ENCODE data around the gene RERE. TPM values are rescaled to one million over a fixed set of nuclear protein-coding genes. Genes with fewer than 3 reads are reported as not detected.
A peak's percentile ranks its signal among the peaks of the same experiment; 100 is the strongest.

The RERE gene
- total RNA-seq, 1 experiment from 2014 or later: 161 TPM

DNA sequence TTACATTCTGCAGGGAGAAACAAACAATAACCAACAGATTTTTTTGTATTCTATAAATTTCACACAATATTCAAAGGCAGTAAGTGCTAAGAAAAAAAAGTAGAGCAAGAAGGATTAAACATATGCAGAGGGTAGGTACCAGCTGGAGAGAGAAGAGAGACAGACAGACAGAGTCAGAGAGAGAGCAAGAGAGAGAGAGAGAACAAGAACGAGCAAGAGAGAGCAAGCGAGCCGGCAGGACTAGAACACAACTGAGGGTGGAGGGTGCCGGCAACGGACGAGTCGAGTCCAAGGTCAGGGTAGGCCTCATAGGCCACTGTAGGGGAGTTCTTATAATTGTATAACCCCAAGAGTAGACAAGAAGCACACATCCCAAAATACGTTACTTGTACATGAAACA, 97.1 kb downstream of the RERE start (continued):
- no peak for TF ChIP-seq AFF4 (CRISPR knock-in tag; IDR thresholded peaks at IDR 0.05; ENCODE audit: borderline replicate concordance)
- no peak for TF ChIP-seq RELA (CRISPR knock-in tag; IDR thresholded peaks at IDR 0.05; ENCODE audit: borderline replicate concordance)
- no peak for TF ChIP-seq ZNF121 (CRISPR knock-in tag; IDR thresholded peaks at IDR 0.05)
- TF ChIP-seq ZNF317 (CRISPR knock-in tag; IDR thresholded peaks at IDR 0.05; ENCODE audit: borderline replicate concordance, low read depth): no peak
- no peak for TF ChIP-seq ELF4 (CRISPR knock-in tag; IDR thresholded peaks at IDR 0.05; ENCODE audit: low read depth)
- TF ChIP-seq NFATC4 (CRISPR knock-in tag; IDR thresholded peaks at IDR 0.05): no peak
- no peak for TF ChIP-seq ATF1 (CRISPR knock-in tag; IDR thresholded peaks at IDR 0.05)
- TF ChIP-seq MYBL2 (CRISPR knock-in tag; IDR thresholded peaks at IDR 0.05): no peak

DNA sequence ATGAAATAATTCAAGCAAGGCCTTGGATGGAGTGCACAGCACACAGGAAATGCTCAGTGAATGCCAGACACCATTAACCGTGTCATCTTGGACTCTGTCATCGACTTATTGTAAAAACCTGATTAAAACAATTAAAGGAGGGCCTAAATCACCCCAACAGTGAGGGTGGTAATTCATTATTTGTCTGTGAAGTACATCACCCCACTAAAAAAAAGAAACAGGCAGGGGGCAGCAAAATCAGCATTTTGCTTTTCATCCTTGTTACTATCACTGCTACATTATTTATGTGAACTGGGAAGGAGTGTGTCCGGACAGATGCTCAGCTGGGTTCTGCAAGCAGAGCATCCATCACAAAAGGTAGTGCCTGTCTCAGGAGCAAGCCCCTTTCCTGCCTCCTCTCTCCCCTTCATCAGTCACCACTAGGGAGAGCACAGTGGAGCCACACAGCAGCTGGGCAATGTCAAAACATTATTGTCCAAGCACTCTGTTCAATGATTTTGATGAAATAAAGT, 98.5 kb downstream of the RERE start:
- ChIA-PET POLR2A (interaction anchor here (0.6 kb wide), 1 partner anchor 141 kb away, joined by 3 read pairs; no protein-coding TSS in a partner anchor), CTCF (interaction anchor here (0.8 to 2.2 kb wide), 9 partner anchors 8 to 158 kb away, joined by 3 to 11 read pairs (median 6); no protein-coding TSS in a partner anchor)
- Mint-ChIP-seq H3K36me3 (no peaks in the 10 kb centered on the region), H3K27me3 (ENCODE audit: low read depth) (no peaks in the 10 kb centered on the region), H3K27ac (peak overlapping the region; percentile 48), H3K4me3 (no peak overlapping the region), H3K4me1 (peaks cover 58% of the 10 kb centered on the region), H3K9me3 (no peaks in the 10 kb centered on the region)
- ATAC-seq: peak; percentile 98
- DNase-seq (ENCODE audit: low spot score): no peak
- TF ChIP-seq ZNF671 (CRISPR knock-in tag; IDR thresholded peaks at IDR 0.05) (no peak), EMX1 (CRISPR knock-in tag; IDR thresholded peaks at IDR 0.05) (no peak), NFYB (CRISPR knock-in tag; conservative IDR thresholded peaks at IDR 0.05; ENCODE audit: low read depth) (no peak), PRRX2 (CRISPR knock-in tag; IDR thresholded peaks at IDR 0.05) (no peak), GRHL2 (CRISPR knock-in tag; IDR thresholded peaks at IDR 0.05; ENCODE audit: insufficient replicate concordance, severe bottlenecking) (no peak), SMAD4 (CRISPR knock-in tag; IDR thresholded peaks at IDR 0.05) (no peak), CDX4 (CRISPR knock-in tag; IDR thresholded peaks at IDR 0.05; ENCODE audit: borderline replicate concordance) (no peak), IRF1 (CRISPR knock-in tag; IDR thresholded peaks at IDR 0.05) (no peak), ZNF396 (CRISPR knock-in tag; IDR thresholded peaks at IDR 0.05; ENCODE audit: borderline replicate concordance) (no peak)

DNA sequence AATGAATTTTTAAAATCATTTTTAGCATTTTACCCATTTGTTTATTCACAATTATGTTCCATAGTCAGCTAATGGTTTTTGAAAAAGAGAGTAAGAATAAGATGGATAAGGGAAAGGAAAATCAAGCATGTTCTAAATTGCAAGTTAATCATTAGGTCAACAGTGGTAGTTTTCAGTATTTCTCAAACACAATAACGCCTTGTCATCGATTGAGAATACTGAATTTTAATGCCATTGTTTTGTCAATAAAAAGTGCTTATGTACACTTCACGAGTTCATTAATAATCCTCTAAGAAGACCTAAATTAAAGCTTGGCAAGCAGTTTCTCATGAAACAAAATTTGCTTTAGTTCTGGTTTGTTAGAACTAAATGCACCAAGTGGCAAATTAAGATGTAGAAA, 100.3 kb downstream of the RERE start:
- no peak overlapping the region for H3K27ac Mint-ChIP-seq
- H3K4me3 Mint-ChIP-seq: no peak overlapping the region
- ATAC-seq: no peak
- no peaks in the 10 kb centered on the region for H3K27me3 Mint-ChIP-seq (ENCODE audit: low read depth)
- H3K36me3 Mint-ChIP-seq: no peaks in the 10 kb centered on the region
- ChIA-PET CTCF (interaction anchor here (2.6 kb wide), 1 partner anchor 10 kb away, joined by 10 read pairs; no protein-coding TSS in a partner anchor), POLR2A (no interaction called here)
- peaks cover 57% of the 10 kb centered on the region for H3K4me1 Mint-ChIP-seq
- TF ChIP-seq NFE2L1 (CRISPR knock-in tag; IDR thresholded peaks at IDR 0.05) (no peak), CREM (CRISPR knock-in tag; IDR thresholded peaks at IDR 0.05) (no peak), SP1 (CRISPR knock-in tag; conservative IDR thresholded peaks at IDR 0.05) (no peak), ETV6 (CRISPR knock-in tag; IDR thresholded peaks at IDR 0.05) (no peak), TP53 (CRISPR knock-in tag; IDR thresholded peaks at IDR 0.05) (no peak)
- no peaks in the 10 kb centered on the region for H3K9me3 Mint-ChIP-seq
- no peak for DNase-seq (ENCODE audit: low spot score)

Measured in WTC11 (cell line).